Right ventricle myocardium superior (tissue), 1 donor: Measurements from ENCODE around the gene IPO8. TPM values are rescaled to one million over a fixed set of nuclear protein-coding genes. Genes with fewer than 3 reads are reported as not detected.
"Not testable (repeated sequence)": the region's sequence is repeated elsewhere in the genome, so short reads cannot be mapped to it uniquely, and the experiment has no call there.

Source experiments
- ATAC-seq: fragments of 200-7000 bp; cut with Tn5 transposase; one replicate; pipeline ENCODE4 v1.9.1; 2020; ENCODE audit warnings: mild to moderate bottlenecking; ENCODE audit not compliant: poor library complexity
- DNase-seq: peaks from one replicate; pipeline ENCODE4 v3.0.0-alpha.2; 2020
- intact Hi-C: fragments of 100-400 bp; cut with DNase I; formaldehyde crosslinking; loops from one replicate; pipeline ENCODE4 v1.11.2; 2022
- total RNA-seq: library from RNA; stranded (reverse); fragmentation: NEBNext Ultra II Directional; extraction: Animal tissue kit (Norgen Biotek cat#: 25700); gene quantifications from one replicate; pipeline ENCODE4 v1.2.1, GENCODE V29; 2021
- donor health status: DM: no; HTN: yes; CAD: no; lungs with severe emphysema.

IPO8 gene
- total RNA-seq, 1 donor from 2014 or later, result 23.0 TPM

DNA sequence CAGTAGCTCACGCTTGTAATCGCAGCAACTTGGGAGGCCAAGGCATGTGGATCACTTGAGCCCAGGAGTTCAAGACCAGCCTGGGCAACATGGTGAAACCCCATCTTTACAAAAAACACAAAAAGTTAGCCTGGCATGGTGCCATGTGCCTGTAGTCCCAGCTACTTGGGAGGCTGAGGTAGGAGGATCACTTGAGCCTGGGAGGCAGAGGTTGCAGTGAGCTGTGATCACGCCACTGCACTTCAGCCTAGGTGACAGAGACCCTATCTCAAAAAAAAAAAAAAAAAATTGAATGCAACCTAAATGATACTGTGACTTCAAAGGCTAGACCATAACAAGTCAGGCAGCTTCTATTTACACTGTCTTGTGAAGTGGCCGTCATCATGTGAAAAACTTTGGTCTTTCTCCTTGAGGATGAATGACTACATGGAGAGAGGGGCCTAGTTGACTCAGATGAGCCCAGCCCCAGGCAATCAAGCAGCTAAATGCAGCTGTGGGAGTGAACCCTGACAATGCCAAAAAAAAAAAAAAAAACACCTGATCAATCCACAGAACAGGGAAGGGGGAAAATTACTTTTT lies 73.9 kb downstream of the IPO8 start:
- DNase-seq, ATAC-seq, intact Hi-C loops: not testable (repeated sequence)

DNA sequence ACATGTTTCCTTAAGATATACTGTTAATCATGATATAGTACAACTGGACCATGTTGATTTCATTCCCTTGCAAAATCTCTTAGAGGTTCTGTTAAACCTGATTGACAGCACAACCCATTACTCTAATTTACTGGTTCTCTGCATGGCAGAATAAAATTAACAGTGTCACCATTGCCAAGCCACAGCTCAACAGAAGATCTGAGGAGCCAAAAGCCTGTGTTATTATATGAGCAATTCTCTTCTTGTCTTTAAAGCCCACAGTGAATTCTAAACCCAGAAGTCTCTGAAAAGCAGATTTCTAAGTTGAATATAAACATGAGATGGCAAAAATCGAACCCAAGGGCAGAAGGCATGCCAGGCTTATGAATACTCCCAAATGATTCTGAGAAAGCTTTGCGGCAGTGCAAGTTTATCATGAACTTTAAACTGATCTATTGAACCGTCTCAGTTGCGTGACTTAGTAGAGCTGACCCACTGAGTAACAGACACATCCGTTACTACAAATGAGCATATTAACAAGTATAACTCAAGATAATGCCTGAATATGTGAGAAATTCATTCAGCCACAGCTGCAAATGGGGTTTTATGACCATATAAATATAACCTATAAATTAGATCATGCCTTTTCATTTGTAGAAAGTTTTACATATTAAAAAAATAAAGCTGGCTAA lies 78.2 kb downstream of the IPO8 start:
- intact Hi-C loops, result no loop called here
- ATAC-seq (no peak), DNase-seq (no peak)

DNA sequence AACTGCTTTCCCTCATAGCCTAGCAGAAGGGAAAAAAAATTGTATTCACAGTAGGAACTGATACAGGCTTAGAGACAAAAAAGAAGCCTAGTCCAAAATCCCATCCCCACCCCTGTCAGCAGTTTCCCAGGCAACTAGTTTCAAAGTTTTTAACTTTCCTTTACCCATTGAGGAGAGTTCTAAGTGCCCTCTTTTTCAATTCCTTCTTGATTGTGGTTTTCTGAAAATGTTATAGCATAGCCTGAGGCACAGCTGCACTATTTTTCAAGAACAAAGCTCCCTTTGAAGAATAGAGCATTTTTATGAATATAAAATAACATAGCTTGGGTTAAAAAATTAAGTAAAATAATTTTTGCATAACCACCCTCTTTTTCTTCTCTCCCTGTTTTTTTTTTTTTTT lies 81.6 kb downstream of the IPO8 start:
- intact Hi-C loops, result no loop called here
- no peak for ATAC-seq

DNA sequence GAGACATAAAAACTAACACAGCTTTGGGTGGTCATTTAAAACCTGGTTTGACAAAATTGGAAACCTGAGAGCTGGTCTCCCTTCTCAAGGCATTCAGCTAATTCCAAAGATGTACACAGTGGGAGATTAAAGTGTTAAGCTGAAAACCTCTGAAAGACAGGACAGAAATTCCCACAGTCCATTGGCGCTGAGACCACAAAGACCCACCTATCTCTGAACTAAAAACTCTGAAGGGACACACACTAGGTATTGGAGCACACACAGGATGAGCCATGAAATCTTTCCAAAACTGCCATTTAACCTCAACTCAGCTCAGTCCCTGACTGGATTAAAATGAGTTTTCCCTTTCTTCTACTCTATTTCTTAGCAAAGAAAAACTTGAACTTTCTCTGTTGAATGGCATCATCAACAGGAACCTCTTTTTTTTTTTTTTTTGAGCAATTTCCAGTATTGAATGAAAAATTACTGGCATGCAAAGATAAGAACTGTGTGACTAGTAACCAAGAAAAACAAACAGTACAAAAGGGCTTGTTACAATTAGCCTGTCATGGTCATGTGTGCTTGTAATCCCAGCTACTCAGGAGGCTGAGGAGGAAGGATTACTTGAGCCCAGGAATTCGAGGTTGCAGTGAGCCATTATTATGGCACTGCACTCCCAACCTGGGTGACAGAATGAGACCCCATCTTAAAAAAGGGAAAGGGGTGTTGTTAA lies 82.4 kb downstream of the IPO8 start:
- no peak for ATAC-seq
- DNase-seq, result no peak
- intact Hi-C loops, result no loop called here

More for the DNA sequence above, 81.6 kb downstream of the IPO8 start:
- DNase-seq, result no peak

DNA sequence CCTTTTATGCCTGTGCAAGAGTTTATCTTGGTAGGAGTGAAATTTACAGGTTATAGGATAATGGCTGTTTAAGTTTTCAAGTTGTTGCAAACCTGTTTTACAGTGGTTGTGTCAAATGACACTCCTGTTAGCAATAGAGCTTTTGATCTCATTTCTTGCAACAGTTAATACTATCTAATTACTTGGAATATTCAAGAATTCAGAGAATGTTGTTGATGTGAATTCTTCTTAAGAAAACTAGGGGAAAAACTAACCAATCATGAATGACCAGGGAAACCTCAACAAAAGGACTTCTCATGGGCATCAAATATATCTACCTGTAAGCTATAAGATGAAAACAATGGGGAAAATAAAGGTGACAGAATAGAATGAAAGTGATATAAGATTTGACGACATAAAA lies 85.0 kb downstream of the IPO8 start:
- DNase-seq (no peak), ATAC-seq (no peak)
- intact Hi-C loops, result no loop called here

DNA sequence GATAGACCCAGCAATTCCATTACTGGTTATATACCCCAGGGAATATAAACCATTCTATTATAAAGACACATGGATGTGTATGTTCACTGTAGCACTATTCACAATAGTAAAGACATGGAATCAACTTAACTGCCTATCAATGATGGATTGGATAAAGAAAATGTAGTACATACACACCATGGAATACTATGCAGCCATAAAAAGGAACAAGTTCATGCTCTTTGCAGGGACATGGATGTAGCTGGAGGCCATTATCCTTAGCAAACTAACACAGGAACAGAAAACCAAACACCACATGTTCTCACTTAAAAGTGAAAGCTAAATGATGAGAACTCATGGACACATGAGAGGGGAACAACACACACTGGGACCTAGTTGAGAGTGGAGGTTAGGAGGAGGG lies 85.8 kb downstream of the IPO8 start:
- intact Hi-C loops, ATAC-seq, DNase-seq: not testable (repeated sequence)

DNA sequence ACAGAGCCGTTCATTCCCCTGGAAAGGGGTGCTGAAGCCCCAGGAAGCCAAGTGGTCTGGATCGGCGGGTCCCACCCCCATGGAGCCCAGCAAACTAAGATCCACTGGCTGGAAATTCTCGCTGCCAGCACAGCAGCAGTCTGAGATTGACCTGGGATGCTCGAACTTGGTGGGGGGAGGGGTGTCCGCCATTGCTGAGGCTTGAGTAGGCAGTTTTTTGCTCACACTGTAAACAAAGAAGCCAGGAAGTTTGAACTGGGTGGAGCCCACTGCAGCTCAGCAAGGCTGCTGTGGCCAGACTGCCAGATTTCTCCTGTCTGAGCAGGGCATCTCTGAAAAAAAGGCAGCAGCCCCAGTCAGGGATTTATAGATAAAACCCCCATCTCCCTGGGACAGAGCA lies 91.4 kb downstream of the IPO8 start:
- ATAC-seq, DNase-seq, intact Hi-C loops: not testable (repeated sequence)

DNA sequence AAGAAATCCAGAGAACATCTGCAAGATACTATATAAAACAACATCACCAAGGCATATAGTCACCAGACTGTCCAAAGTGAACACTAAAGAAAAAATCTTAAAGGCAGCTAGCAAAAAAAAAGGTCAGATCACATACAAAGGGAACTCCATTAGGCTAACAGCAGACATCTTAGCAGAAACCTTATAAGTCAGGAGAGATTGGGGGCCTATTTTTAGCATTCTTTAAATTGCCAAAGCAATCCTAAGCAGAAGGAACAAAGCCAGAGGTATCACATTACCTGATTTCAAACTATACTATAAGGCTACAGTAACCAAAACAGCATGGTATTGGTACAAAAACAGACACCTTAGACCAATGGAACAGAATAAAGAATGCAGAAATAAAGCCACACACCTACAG lies 92.5 kb downstream of the IPO8 start:
- ATAC-seq (no peak), DNase-seq (no peak)
- intact Hi-C loops, result no loop called here

DNA sequence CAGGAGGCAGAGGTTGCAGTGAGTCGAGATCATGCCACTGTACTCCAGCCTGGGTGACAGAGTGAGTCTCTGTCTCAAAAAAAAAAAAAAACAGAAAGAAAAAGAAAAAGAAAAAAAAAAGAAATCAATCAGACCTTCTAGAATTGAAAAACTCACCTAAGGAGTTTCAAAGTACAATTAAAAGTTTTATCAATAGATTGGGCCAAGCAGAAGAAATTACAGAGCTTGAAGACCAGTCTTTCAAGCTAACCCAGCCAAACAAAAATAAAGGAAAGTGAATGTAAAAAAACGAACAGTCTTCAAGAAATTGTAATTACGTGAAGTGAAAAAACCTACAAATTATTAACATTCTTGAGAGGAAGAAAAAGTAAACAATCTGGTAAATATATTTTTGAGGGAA lies 93.0 kb downstream of the IPO8 start:
- no peak for ATAC-seq
- intact Hi-C loops, result no loop called here
- no peak for DNase-seq

DNA sequence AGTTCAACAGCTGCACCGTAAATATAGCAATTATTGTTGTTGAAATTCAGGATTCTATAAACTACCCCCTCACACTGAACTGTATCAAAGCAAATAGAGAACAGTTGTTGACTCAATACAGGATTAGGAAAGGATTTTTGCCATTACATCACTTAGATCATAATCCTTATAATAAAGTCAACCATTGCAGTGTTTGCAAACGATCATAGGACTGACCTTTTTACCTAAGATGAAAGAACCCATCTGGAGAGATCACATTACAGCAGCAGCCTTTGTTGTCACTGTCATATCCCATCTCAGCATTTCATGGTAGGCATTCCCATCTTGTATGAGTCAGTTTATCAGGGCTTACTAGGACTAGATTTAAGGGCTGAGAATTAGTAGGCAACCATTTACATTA lies 96.1 kb downstream of the IPO8 start:
- no peak for DNase-seq
- no peak for ATAC-seq
- intact Hi-C loops, result no loop called here

DNA sequence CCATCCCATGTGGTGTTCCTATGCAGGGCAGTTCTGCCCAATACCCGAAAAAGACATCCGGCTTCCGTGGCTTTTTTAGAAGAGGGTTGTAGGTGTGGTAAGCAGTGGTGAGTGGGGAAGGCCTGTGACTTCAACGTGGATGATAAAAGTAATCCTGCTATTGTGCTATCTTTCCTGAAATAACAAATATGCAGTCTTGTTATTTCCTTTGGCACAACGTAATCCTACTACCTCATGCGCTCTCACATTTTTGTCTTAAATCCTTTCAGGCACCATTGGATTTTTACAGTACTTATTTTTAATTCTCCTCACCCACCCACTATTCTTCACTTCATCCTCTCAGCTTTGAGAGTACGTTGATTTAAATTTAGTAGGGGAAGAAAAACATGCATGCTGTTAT lies 96.8 kb downstream of the IPO8 start:
- DNase-seq (no peak), ATAC-seq (no peak)
- intact Hi-C loops, result no loop called here

DNA sequence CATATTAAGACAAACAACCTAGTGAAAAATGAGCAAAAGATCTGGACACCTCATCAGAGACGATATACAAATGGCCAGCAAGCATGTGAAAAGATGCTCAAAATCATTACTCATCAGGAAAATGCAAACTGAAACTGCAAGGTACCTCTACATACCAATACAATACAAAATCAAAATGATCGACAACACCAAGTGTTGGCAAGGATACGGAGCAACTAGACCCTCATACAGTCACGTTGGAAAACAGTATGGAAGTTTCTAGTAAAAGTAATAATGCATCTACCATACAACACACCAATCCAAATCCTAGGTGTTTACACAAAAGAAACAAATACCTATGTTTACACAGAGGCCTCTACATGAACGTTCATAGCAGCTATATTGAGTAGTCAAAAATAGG lies 99.9 kb downstream of the IPO8 start:
- DNase-seq, result no peak
- intact Hi-C loops, result no loop called here
- ATAC-seq, result no peak

DNA sequence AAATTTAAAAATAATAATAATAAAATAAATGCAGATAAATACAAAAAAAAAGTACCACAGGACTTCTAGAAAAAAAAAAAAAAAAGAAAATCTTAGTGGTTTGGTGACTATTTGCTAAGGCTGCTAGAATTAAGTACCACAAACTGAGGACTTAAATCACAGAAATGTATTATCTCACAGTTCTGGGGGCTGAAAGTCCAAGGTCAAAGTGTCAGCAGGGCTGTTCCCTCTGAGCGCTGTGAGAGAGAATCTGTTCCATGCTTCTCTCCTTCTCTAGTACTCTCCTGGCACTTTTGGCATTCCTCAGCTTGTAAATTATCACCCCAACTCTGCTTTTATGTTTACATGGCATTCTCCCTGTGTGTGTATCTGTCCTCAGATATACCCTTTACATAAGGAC lies 101.2 kb downstream of the IPO8 start:
- ATAC-seq (no peak), DNase-seq (no peak)
- intact Hi-C loops, result no loop called here

DNA sequence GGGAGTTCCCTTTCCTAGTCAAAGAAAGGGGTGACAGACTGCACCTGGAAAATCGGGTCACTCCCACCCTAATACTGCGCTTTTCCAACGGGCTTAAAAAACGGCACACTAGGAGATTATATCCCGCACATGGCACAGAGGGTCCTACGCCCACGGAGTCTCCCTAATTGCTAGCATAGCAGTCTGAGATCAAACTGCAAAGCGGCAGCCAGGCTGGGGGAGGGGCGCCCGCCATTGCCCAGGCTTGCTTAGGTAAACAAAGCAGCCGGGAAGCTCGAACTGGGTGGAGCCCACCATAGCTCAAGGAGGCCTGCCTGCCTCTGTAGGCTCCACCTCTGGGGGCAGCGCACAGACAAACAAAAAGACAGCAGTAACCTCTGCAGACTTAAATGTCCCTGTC lies 107.1 kb downstream of the IPO8 start:
- DNase-seq, intact Hi-C loops, ATAC-seq: not testable (repeated sequence)

DNA sequence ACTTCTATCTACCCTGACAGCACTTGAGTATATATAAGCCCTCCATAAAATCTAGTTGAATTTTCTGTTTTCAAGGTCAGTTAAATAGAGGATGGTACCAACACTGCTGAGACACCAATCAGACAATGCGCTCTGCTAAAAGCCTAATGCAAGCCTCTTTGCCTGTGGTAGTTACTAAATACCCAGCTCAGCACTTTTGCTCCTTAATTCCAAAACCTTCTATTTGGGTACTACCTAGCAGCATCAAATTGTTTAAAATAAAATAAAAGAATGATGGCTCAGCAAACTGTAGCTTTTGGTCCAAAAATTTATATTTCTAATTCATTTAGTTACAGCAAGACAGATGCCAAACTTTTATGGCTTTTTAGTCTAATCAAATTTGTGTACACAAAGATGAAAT lies 107.9 kb downstream of the IPO8 start:
- intact Hi-C loops, result no loop called here
- no peak for ATAC-seq
- DNase-seq, result no peak

DNA sequence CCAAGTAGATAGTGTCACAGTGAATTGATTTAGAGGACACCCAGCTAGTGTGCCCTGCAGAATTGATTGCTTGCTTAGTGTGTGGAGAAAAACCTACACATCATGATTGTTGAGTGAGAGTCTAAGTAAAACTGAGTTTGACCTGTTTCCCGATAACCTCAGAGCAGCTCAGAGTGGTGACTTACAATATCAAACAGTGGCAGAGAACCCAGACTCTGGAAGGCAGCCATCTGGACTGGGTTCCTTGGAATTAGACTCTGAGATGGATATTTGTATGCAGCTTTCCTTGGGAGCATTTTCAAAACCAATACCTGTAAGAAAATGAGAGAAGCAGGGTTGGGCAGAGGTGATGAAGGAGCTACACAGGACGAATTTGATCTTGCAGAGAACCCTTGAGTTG lies 109.8 kb downstream of the IPO8 start:
- intact Hi-C loops, result no loop called here
- ATAC-seq (no peak), DNase-seq (no peak)

DNA sequence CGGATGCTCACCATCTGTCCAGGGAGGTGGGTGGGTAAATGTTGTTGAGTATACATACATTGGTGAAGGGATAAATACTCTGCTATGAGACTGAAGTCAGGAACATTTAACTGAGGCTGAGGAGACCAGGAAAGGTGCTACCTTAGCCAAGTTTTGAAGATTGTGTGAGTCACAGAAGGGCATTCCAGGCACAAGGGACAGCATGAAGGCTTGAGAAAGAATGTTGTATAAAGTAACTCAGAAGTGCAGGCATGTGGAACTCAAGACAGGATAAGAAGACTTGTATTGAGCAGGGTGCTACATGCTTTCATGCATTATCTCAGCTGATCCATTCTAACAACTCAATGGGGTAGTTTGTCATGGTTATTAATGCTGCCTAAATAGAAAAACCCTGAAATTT lies 112.7 kb downstream of the IPO8 start:
- DNase-seq, result no peak
- no peak for ATAC-seq
- intact Hi-C loops, result no loop called here

DNA sequence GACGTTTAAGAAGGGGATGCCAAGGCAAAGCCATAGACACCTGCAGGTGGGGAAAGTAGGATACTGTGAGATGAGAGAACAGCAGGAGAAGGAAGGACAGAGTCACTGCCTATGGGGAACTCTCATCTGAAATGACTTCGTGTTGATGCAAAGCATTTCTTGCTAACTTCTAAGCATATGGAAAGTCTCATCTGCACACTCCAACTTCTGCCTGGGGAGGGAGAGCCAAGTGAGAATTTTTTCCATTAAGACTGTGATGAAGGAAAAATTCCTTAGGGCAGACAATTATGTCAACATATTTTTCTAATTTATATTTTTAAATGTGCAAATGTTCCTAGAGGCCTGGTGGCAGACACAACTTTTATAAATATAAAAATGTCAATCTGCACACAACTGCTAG lies 115.3 kb downstream of the IPO8 start:
- intact Hi-C loops, result no loop called here
- ATAC-seq, result no peak
- no peak for DNase-seq
